Activated T-cell treated with anti-CD3 and anti-CD28 coated beads, Interleukin-2, amount 50 U/mL, for 4 hours (primary cell): ENCODE measurements around the gene SMARCAD1. TPM values are rescaled to one million over a fixed set of nuclear protein-coding genes. Genes with fewer than 3 reads are reported as not detected.
"Not testable (repeated sequence)": the region's sequence is repeated elsewhere in the genome, so short reads cannot be mapped to it uniquely, and the experiment has no call there.

Experiments used
- ATAC-seq, 2 donors: fragments of 200-7000 bp; cut with Tn5 transposase; one replicate each; pipeline ENCODE4 v1.10.0; 2021
- DNase-seq: peaks from one replicate; pipeline ENCODE4 v3.0.0-alpha.2; 2020
- H3K27me3 Mint-ChIP-seq: one replicate; pipeline ENCODE4 v1.8.0; 2021; ENCODE audit warnings: low read depth, mixed read lengths
- H3K36me3 Mint-ChIP-seq: one replicate; pipeline ENCODE4 v1.8.0; 2022; ENCODE audit warnings: mixed read lengths; ENCODE audit not compliant: insufficient read depth
- H3K4me1 Mint-ChIP-seq: one replicate; pipeline ENCODE4 v1.8.0; 2021; ENCODE audit warnings: low read depth, mixed read lengths
- H3K4me3 Mint-ChIP-seq: one replicate; pipeline ENCODE4 v1.8.0; 2021; ENCODE audit warnings: mild to moderate bottlenecking, moderate library complexity, mixed read lengths
- H3K9me3 Mint-ChIP-seq: one replicate; pipeline ENCODE4 v1.8.0; 2021; ENCODE audit warnings: mixed read lengths
- total RNA-seq, 3 donors: library from RNA; stranded (reverse); gene quantifications; one replicate each; pipeline ENCODE4 v1.2.1, GENCODE V29; 2021

SMARCAD1 gene
- total RNA-seq, 3 donors from 2014 or later: 31.2 to 33.8 (median 33.2) TPM

GRCh38 chr4:94290245-94290644 is 82.6 kb downstream of the SMARCAD1 start:
- Mint-ChIP-seq H3K4me3 (no peak overlapping the region), H3K4me1 (no peaks in the 10 kb centered on the region), H3K36me3 (peaks cover 44% of the 10 kb centered on the region), H3K27me3 (no peaks in the 10 kb centered on the region), H3K9me3 (no peaks in the 10 kb centered on the region)
- ATAC-seq (no peak), DNase-seq (no peak)

- not testable (repeated sequence) for H3K4me3 Mint-ChIP-seq, DNase-seq, ATAC-seq, H3K4me1 Mint-ChIP-seq, H3K9me3 Mint-ChIP-seq, H3K27me3 Mint-ChIP-seq
- peaks cover 24% of the 10 kb centered on the region for H3K36me3 Mint-ChIP-seq
Observed at GRCh38 chr4:94293981-94294380, 86.3 kb downstream of the SMARCAD1 start.

GRCh38 chr4:94295473-94295872 is 87.8 kb downstream of the SMARCAD1 start:
- not testable (repeated sequence) for H3K4me1 Mint-ChIP-seq, DNase-seq, ATAC-seq, H3K9me3 Mint-ChIP-seq, H3K27me3 Mint-ChIP-seq, H3K4me3 Mint-ChIP-seq
- peaks cover 16% of the 10 kb centered on the region for H3K36me3 Mint-ChIP-seq

GRCh38 chr4:94298725-94299252 is 91.1 kb downstream of the SMARCAD1 start:
- no peaks in the 10 kb centered on the region for H3K9me3 Mint-ChIP-seq
- peaks cover under 1% of the 10 kb centered on the region for H3K36me3 Mint-ChIP-seq
- H3K27me3 Mint-ChIP-seq: no peaks in the 10 kb centered on the region
- H3K4me1 Mint-ChIP-seq: no peaks in the 10 kb centered on the region
- no peak for ATAC-seq
- no peak overlapping the region for H3K4me3 Mint-ChIP-seq
- DNase-seq: no peak

- Mint-ChIP-seq H3K9me3 (no peaks in the 10 kb centered on the region), H3K36me3 (no peaks in the 10 kb centered on the region), H3K4me3 (no peak overlapping the region), H3K27me3 (no peaks in the 10 kb centered on the region), H3K4me1 (no peaks in the 10 kb centered on the region)
- no peak for DNase-seq
- peak in 1 of 2 donors; percentile 34 for ATAC-seq
Observed at GRCh38 chr4:94302191-94302590, 94.5 kb downstream of the SMARCAD1 start.

GRCh38 chr4:94304365-94304971 is 96.8 kb downstream of the SMARCAD1 start:
- ATAC-seq: no peak
- H3K36me3 Mint-ChIP-seq: no peaks in the 10 kb centered on the region
- no peak for DNase-seq
- no peaks in the 10 kb centered on the region for H3K4me1 Mint-ChIP-seq
- H3K9me3 Mint-ChIP-seq: no peaks in the 10 kb centered on the region
- no peak overlapping the region for H3K4me3 Mint-ChIP-seq
- no peaks in the 10 kb centered on the region for H3K27me3 Mint-ChIP-seq

- Mint-ChIP-seq H3K27me3 (no peaks in the 10 kb centered on the region), H3K4me3 (no peak overlapping the region), H3K9me3 (no peaks in the 10 kb centered on the region), H3K4me1 (no peaks in the 10 kb centered on the region), H3K36me3 (no peaks in the 10 kb centered on the region)
- DNase-seq (no peak), ATAC-seq (no peak)
Observed at GRCh38 chr4:94305466-94306225, 98.0 kb downstream of the SMARCAD1 start.

GRCh38 chr4:94306713-94307112 is 99.0 kb downstream of the SMARCAD1 start:
- DNase-seq: no peak
- no peaks in the 10 kb centered on the region for H3K9me3 Mint-ChIP-seq
- no peaks in the 10 kb centered on the region for H3K36me3 Mint-ChIP-seq
- no peak for ATAC-seq
- H3K4me1 Mint-ChIP-seq: no peaks in the 10 kb centered on the region
- no peaks in the 10 kb centered on the region for H3K27me3 Mint-ChIP-seq
- no peak overlapping the region for H3K4me3 Mint-ChIP-seq

- H3K27me3 Mint-ChIP-seq: no peaks in the 10 kb centered on the region
- H3K36me3 Mint-ChIP-seq: no peaks in the 10 kb centered on the region
- H3K9me3 Mint-ChIP-seq: no peaks in the 10 kb centered on the region
- no peak overlapping the region for H3K4me3 Mint-ChIP-seq
- no peaks in the 10 kb centered on the region for H3K4me1 Mint-ChIP-seq
- DNase-seq (no peak), ATAC-seq (no peak)
Observed at GRCh38 chr4:94307231-94307871, 99.7 kb downstream of the SMARCAD1 start.

GRCh38 chr4:94319927-94320326 is 112.3 kb downstream of the SMARCAD1 start:
- not testable (repeated sequence) for DNase-seq, H3K4me3 Mint-ChIP-seq, H3K27me3 Mint-ChIP-seq, H3K4me1 Mint-ChIP-seq, ATAC-seq, H3K36me3 Mint-ChIP-seq
- peaks cover 15% of the 10 kb centered on the region for H3K9me3 Mint-ChIP-seq

GRCh38 chr4:94325835-94326234 is 118.2 kb downstream of the SMARCAD1 start:
- peaks cover 26% of the 10 kb centered on the region for H3K9me3 Mint-ChIP-seq
- DNase-seq: no peak
- peaks cover 4% of the 10 kb centered on the region for H3K27me3 Mint-ChIP-seq

GRCh38 chr4:94329933-94330332 is 122.3 kb downstream of the SMARCAD1 start:
- DNase-seq (no peak), ATAC-seq (no peak)
- no peaks in the 10 kb centered on the region for H3K27me3 Mint-ChIP-seq
- peaks cover 17% of the 10 kb centered on the region for H3K9me3 Mint-ChIP-seq
- no peaks in the 10 kb centered on the region for H3K4me1 Mint-ChIP-seq
- no peaks in the 10 kb centered on the region for H3K36me3 Mint-ChIP-seq
- H3K4me3 Mint-ChIP-seq: no peak overlapping the region

More at GRCh38 chr4:94325835-94326234, 118.2 kb downstream of the SMARCAD1 start:
- Mint-ChIP-seq H3K4me3 (no peak overlapping the region), H3K36me3 (peaks cover 5% of the 10 kb centered on the region), H3K4me1 (no peaks in the 10 kb centered on the region)
- ATAC-seq: no peak

- DNase-seq: no peak
- no peak for ATAC-seq
- H3K27me3 Mint-ChIP-seq: no peaks in the 10 kb centered on the region
- no peak overlapping the region for H3K4me3 Mint-ChIP-seq
- no peaks in the 10 kb centered on the region for H3K9me3 Mint-ChIP-seq
- H3K36me3 Mint-ChIP-seq: no peaks in the 10 kb centered on the region
- H3K4me1 Mint-ChIP-seq: peaks cover 2% of the 10 kb centered on the region
Observed at GRCh38 chr4:94332983-94333590, 125.4 kb downstream of the SMARCAD1 start.

GRCh38 chr4:94333866-94334265 is 126.2 kb downstream of the SMARCAD1 start:
- no peak for ATAC-seq

More at GRCh38 chr4:94333866-94334265, 126.2 kb downstream of the SMARCAD1 start:
- no peak for DNase-seq
- no peaks in the 10 kb centered on the region for H3K27me3 Mint-ChIP-seq
- H3K9me3 Mint-ChIP-seq: no peaks in the 10 kb centered on the region
- H3K4me1 Mint-ChIP-seq: peaks cover 6% of the 10 kb centered on the region
- no peak overlapping the region for H3K4me3 Mint-ChIP-seq
- no peaks in the 10 kb centered on the region for H3K36me3 Mint-ChIP-seq
